Activated naive CD8-positive, alpha-beta T cell (primary cell): ENCODE measurements around the gene EXOC4.

ENCODE experiments used
- H3K27ac Mint-ChIP-seq: one replicate; pipeline ENCODE4 v1.8.0; 2021; ENCODE audit warnings: mixed read lengths
- H3K27me3 Mint-ChIP-seq: one replicate; pipeline ENCODE4 v1.8.0; 2021; ENCODE audit warnings: mixed read lengths
- H3K36me3 Mint-ChIP-seq: one replicate; pipeline ENCODE4 v1.8.0; 2021; ENCODE audit warnings: mixed read lengths
- H3K4me1 Mint-ChIP-seq: one replicate; pipeline ENCODE4 v1.8.0; 2021; ENCODE audit warnings: low read depth, mixed read lengths
- H3K4me3 Mint-ChIP-seq: one replicate; pipeline ENCODE4 v1.8.0; 2021; ENCODE audit warnings: mild to moderate bottlenecking, mixed read lengths
- H3K9me3 Mint-ChIP-seq: one replicate; pipeline ENCODE4 v1.8.0; 2021; ENCODE audit warnings: low read depth, mixed read lengths

EXOC4 gene

DNA sequence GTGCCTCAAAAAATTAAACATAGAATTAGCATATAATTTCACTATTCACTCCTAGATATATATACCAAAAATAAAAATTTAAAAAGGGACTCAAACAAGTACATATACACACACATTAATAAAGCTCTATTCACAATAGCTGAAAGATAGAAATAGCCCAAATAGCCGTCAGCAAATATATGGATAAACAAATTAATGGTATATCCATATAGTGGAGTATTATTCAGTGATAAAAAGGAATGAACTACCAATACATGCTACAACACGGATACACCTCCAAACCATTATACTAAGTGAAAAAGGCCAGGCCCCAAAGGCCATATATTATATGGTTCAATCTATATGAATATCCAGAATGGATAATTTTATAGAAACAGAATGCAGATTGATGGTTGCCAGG, 459.7 kb downstream of the EXOC4 start:
- Mint-ChIP-seq H3K4me3 (no peak overlapping the region), H3K27ac (no peak overlapping the region), H3K36me3 (peaks cover 17% of the 10 kb centered on the region), H3K27me3 (no peaks in the 10 kb centered on the region), H3K9me3 (no peaks in the 10 kb centered on the region), H3K4me1 (no peaks in the 10 kb centered on the region)

DNA sequence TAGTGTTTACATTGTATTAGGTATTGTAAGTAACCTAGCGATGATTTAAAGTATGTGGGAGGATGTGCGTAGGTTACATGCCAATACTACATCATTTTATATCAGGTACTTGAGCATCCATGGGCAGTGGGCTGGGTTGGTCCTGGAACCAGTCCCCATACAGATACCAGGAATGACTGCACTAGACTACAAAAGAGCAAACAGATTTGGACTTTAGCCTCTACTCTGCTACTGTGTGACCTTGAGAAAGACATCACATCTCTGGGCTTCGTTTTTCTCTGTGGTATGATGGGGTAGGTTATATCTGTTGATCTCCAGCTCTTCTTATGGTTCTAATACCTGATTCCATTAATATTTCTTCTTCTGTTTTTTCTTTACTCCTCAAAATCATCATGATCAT, 461.8 kb downstream of the EXOC4 start:
- no peaks in the 10 kb centered on the region for H3K27me3 Mint-ChIP-seq
- no peak overlapping the region for H3K27ac Mint-ChIP-seq
- no peaks in the 10 kb centered on the region for H3K4me1 Mint-ChIP-seq
- H3K4me3 Mint-ChIP-seq = no peak overlapping the region
- no peaks in the 10 kb centered on the region for H3K9me3 Mint-ChIP-seq
- H3K36me3 Mint-ChIP-seq = peaks cover 16% of the 10 kb centered on the region

DNA sequence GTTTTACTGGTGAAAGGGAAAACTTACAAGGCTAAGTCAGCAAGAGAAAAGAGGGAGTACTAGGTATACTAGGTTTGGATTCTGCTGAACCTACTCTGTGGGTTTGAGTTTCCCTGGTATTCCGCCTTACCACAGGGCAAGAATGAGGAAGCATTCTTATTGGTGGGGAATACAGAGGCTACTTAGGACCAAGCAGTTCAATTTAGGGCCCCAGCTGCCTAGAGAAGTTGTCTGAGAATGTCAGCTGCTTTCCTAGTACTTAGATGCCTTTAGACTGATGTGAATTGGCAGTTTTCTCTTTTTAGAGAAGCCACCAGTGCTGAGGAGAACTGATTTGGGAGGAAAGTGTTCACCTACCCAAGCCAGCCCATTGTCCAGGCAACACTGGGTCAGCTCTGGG, 465.3 kb downstream of the EXOC4 start:
- Mint-ChIP-seq H3K27ac (no peak overlapping the region), H3K4me3 (no peak overlapping the region), H3K9me3 (no peaks in the 10 kb centered on the region), H3K36me3 (peaks cover 10% of the 10 kb centered on the region), H3K27me3 (no peaks in the 10 kb centered on the region), H3K4me1 (no peaks in the 10 kb centered on the region)

DNA sequence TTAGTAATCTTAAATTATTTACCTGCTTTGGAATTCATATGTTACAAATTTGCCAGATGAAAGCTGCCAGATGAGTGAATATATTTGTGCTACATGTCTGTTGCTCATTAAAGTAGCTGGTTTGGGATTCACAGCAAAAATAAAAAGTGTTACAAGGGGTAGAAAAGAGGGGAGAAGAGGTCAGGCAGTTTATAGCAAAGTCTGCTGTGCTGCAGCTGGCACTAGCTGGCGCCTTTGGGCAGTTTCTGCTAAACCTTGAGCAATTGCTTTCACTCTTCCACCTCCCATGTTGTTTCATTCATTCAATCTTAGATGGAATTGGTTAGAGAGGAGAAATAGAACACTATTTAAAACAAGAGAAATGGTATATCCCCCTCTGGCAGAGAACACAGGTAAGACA, 470.2 kb downstream of the EXOC4 start:
- Mint-ChIP-seq H3K4me3 (no peak overlapping the region), H3K9me3 (no peaks in the 10 kb centered on the region), H3K27me3 (no peaks in the 10 kb centered on the region), H3K4me1 (no peaks in the 10 kb centered on the region), H3K36me3 (peaks cover 18% of the 10 kb centered on the region), H3K27ac (no peak overlapping the region)

DNA sequence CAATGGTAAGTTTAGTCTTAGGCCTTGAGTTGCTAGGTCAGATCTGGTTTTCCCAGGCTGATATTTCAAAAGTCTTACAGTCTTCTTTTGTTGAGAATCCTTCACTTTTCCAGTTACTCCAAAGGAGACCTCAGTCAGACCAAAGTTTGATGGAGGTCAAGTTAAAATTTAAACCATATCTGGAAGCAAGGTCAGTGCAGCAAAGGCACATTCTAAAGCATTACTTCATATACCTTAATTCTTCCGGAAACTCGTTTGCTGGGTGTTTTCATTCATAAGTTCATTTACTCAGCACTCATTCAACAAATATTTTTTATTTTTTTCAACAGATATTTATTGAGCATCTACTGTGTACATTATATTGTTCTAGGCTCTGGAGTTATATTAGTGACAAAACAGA, 471.3 kb downstream of the EXOC4 start:
- Mint-ChIP-seq H3K4me1 (no peaks in the 10 kb centered on the region), H3K27me3 (no peaks in the 10 kb centered on the region), H3K27ac (no peak overlapping the region), H3K4me3 (no peak overlapping the region), H3K36me3 (peaks cover 17% of the 10 kb centered on the region), H3K9me3 (no peaks in the 10 kb centered on the region)

DNA sequence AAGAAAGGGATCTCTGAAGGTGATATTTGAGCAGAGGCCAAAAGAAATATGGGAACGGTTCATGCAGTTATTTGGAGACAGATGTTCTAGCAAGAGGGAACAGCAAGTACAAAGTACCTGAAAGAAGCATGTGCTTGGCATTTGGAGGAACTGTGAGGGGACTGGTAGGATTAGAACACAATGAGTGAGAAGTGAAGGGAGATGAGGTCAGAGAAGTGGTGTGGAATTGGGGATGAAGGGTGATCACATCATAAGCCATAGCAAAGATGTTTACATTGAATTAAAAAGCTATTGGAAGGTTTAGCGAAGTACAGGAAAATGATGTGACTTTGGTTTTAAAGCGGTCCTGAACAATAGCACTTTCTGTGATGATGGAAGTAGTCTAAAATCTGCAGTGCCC, 471.8 kb downstream of the EXOC4 start:
- no peaks in the 10 kb centered on the region for H3K9me3 Mint-ChIP-seq
- H3K27ac Mint-ChIP-seq = no peak overlapping the region
- H3K27me3 Mint-ChIP-seq = no peaks in the 10 kb centered on the region
- H3K4me1 Mint-ChIP-seq = no peaks in the 10 kb centered on the region
- H3K4me3 Mint-ChIP-seq = no peak overlapping the region
- H3K36me3 Mint-ChIP-seq = peaks cover 17% of the 10 kb centered on the region

DNA sequence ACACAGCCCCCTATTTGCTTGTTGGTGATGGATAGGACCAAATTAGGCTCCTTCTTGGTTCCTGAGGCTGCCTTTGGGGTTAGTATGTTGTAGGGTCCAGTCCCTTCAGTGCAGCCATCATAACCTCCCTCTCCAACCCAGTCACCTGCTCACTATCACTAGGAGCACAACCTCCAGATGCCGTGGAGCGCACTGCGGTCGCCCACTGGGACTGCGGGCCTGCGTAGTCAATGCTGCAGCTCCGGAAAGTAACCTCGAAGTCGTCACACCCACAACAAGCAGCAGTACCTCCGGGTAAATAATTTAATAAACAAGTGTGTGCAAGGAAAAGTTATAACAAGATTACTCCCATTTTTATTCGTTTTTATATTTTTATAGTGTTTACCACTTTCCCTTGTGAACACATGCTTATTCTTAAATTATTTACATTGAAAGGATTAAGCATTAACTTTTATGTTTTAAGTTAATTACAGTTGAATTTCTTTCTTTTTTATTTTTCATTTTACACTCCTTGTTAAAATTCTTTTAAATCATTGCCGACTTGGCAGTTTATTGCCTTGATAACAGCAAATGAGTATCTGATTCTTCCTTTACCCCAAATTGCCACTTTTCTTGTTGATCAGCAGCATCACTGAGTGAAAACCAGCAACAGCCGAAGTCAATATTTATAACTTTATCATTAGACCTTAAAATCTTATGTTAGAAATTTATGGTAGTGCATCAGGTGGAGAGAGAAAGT, 474.8 kb downstream of the EXOC4 start:
- no peaks in the 10 kb centered on the region for H3K9me3 Mint-ChIP-seq
- H3K36me3 Mint-ChIP-seq = peaks cover 30% of the 10 kb centered on the region
- no peaks in the 10 kb centered on the region for H3K27me3 Mint-ChIP-seq
- no peak overlapping the region for H3K4me3 Mint-ChIP-seq
- no peaks in the 10 kb centered on the region for H3K4me1 Mint-ChIP-seq
- H3K27ac Mint-ChIP-seq = no peak overlapping the region

DNA sequence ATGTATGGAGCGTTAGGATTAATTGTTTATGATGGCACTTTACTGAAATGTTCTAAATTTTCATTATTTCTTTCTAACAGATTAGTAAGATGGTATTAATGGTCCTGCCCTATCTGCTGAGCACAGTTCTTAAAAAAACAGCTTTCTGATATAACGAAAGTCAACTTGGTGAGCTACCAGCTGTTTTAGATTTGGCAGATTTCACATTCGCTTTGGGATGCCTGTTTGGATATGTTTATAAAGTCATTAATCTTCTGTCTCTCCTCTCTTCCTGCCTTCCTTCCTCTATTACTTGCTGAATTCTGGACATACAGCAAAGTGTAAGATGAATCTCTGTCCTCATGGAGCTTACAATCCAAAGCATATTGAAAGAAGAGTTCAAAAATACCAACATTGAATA, 477.5 kb downstream of the EXOC4 start:
- Mint-ChIP-seq H3K27me3 (no peaks in the 10 kb centered on the region), H3K4me3 (no peak overlapping the region), H3K4me1 (no peaks in the 10 kb centered on the region), H3K9me3 (no peaks in the 10 kb centered on the region), H3K27ac (no peak overlapping the region), H3K36me3 (peaks cover 36% of the 10 kb centered on the region)

DNA sequence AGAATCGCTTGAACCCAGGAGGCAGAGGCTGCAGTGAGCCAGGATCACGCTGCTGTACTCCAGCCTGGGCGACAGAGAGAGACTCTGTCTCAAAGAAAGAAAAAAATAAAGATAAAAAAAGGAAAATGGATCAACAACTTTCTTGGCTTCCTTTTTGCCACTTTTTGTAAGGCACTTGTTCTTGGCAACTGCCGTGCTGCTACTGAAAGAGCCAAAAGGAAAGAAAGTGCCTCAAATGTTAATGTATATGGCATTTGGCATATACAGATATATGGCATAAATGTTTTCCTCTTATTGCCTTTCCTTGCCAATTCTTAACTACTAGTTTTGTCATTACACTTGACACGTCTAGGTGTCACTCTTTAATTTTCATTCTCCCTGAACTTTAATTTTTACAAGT, 480.5 kb downstream of the EXOC4 start:
- Mint-ChIP-seq H3K4me1 (no peaks in the 10 kb centered on the region), H3K9me3 (no peaks in the 10 kb centered on the region), H3K27me3 (no peaks in the 10 kb centered on the region), H3K27ac (no peak overlapping the region), H3K4me3 (no peak overlapping the region), H3K36me3 (peaks cover 31% of the 10 kb centered on the region)

DNA sequence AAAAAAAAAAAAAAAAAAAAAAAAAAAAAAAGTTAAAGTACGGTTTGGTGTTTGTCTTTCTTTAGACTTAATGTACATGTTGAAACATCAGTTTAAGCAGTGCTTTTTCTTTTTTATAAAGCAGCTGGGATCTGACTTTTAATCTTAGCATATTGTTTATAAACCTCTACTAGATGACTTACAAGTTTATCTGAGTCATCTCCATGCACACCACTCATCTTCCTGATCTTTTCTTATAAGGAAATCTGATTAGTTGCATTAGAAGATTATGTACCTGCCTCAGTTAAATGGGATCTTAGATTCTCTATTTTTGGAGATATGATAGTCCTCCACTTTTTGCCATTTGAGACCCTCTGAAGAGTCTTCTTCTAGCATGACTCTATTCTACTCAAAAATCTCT, 482.3 kb downstream of the EXOC4 start:
- Mint-ChIP-seq H3K4me1 (no peaks in the 10 kb centered on the region), H3K27me3 (no peaks in the 10 kb centered on the region), H3K36me3 (peaks cover 26% of the 10 kb centered on the region), H3K9me3 (no peaks in the 10 kb centered on the region), H3K27ac (no peak overlapping the region), H3K4me3 (no peak overlapping the region)

DNA sequence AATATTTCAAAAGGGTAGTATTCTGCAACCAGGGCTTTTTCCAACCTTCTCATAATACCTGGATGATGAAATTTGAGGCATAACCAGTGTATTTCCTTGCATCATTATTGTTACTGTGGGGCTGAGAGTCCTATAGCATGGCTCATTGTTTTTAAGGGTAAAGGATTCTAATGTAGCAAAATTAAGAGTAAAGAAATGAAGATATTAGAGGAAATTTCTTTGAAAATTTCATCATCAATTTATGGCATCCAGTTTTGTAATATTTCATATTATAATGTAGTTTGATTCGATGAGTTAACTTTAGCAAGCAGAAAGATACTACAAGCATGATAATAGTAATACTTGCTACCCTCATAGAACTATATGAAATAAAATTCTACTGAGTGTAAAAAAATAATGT, 486.9 kb downstream of the EXOC4 start:
- Mint-ChIP-seq H3K27ac (no peak overlapping the region), H3K9me3 (no peaks in the 10 kb centered on the region), H3K36me3 (peaks cover 8% of the 10 kb centered on the region), H3K4me3 (no peak overlapping the region), H3K4me1 (no peaks in the 10 kb centered on the region), H3K27me3 (no peaks in the 10 kb centered on the region)

DNA sequence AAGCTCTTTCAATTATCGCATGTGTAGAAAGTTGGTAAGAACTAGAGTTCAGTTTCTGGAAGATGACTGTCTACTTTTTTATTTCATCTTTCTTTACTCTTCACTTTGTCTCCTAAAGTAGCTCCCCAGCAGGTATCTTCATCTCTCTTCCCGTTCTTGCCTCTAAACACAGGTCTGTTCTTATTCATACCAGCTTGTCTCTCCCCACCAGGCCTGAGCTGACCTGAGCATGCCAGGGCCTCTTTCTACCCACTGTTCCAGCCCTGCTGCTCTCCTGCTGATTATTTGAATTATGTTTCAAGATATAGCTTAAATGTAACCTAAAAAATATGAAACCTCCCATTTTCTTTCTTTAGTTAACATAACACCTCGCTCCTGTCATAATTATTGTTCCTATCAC, 488.2 kb downstream of the EXOC4 start:
- Mint-ChIP-seq H3K9me3 (no peaks in the 10 kb centered on the region), H3K4me3 (no peak overlapping the region)

DNA sequence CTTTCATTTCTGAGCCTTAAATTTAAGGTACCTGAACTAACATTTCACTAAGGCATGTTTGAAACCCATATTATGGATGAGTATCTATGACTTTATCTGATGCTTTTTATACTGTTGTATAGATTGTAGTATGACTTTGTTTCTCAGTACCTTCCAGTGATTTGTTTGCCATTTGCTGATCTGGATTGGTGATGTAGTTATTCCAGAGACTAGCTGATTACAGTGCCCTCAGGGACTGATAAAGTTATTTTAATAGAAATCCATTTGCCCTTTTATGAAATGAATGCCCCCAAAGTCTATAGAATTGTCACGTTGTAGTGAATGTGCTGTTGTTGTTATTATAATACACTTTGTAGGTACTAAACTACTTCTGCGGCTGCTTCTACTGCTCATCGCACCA, 488.8 kb downstream of the EXOC4 start:
- no peaks in the 10 kb centered on the region for H3K9me3 Mint-ChIP-seq
- no peaks in the 10 kb centered on the region for H3K27me3 Mint-ChIP-seq
- no peak overlapping the region for H3K27ac Mint-ChIP-seq
- no peaks in the 10 kb centered on the region for H3K4me1 Mint-ChIP-seq
- H3K36me3 Mint-ChIP-seq = peaks cover 3% of the 10 kb centered on the region
- no peak overlapping the region for H3K4me3 Mint-ChIP-seq

More for the DNA sequence above, 488.2 kb downstream of the EXOC4 start:
- Mint-ChIP-seq H3K27ac (no peak overlapping the region), H3K27me3 (no peaks in the 10 kb centered on the region), H3K4me1 (no peaks in the 10 kb centered on the region), H3K36me3 (peaks cover 5% of the 10 kb centered on the region)

DNA sequence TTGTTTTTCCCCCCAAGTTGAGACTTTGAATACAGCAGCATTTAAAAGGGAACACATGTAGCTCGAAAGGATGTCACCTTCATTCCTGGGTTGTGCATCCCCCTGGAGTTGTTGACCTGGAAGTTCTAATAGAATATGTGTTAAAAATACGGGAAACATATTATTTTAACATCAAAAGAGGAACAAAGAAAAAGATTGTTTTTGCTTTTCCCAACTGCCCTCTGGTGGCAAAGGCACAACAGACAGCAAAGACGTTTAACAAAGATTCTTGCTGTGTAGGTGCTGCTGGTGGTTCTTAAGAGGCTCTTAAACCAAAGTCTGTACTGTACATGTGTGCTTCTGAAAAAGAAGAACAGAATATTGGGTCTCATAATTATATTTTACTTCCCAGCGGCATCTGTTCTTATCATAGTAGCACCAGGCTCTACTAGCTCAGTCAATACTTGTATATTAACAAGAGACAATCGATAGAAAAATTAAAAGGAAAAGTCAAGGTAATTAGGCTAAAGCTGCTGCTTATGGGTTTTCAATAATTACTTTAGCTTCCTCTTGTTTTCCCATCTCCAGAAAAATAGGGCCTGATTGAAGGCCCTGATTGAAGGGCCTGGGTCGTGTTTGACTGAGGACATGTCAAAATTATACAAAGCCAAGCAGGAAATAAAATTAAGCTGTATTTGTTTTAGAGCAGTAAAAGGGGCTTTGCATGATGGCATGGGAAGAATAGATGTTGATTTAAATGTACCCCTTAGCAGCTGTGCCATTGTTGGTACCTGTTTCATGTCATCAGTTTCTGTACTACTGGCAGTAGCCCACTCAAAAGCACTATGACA, 490.0 kb downstream of the EXOC4 start:
- H3K36me3 Mint-ChIP-seq = peaks cover 5% of the 10 kb centered on the region
- no peaks in the 10 kb centered on the region for H3K4me1 Mint-ChIP-seq
- no peaks in the 10 kb centered on the region for H3K27me3 Mint-ChIP-seq
- no peak overlapping the region for H3K4me3 Mint-ChIP-seq
- no peaks in the 10 kb centered on the region for H3K9me3 Mint-ChIP-seq
- H3K27ac Mint-ChIP-seq = no peak overlapping the region

DNA sequence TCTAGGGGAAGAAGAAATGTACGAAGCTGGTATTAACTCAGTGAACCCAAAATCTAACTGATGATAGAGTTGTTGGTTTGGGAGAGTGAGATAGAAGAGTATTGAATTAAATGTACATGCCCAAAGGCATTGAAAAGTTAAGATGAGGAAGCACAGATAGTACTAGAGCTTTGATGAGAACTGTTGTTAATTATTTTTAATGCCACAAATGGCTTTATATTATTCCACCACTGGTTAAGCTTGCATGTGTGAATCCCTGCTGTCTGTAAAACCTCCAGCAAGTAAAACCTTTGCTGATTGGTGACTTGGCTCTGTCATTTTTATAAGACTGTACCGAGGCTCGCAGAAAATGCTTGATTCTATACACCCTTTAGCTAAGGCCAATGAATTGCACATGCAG, 491.6 kb downstream of the EXOC4 start:
- Mint-ChIP-seq H3K4me1 (no peaks in the 10 kb centered on the region), H3K27ac (no peak overlapping the region), H3K9me3 (no peaks in the 10 kb centered on the region), H3K36me3 (peaks cover 6% of the 10 kb centered on the region), H3K27me3 (no peaks in the 10 kb centered on the region), H3K4me3 (no peak overlapping the region)

DNA sequence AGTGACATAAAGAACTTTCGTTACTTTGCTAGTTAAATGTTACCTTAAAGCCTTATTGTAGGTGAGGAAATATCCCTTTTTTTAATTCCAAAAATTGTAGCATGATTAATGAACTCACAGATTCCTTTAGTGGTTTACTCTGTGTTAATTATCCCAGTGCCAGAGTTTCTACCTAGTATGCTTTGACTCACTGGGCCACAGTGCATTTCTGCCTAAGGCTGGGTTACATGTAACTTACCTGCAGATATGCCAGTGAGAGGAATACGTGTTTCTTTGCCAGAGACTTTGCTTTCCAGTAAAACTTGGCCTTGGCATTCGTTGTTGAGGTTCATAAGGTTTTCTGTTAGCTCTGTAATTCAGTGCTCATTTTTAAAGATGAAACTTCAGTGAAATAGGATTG, 493.4 kb downstream of the EXOC4 start:
- Mint-ChIP-seq H3K9me3 (no peaks in the 10 kb centered on the region), H3K4me3 (no peak overlapping the region), H3K27ac (no peak overlapping the region), H3K4me1 (no peaks in the 10 kb centered on the region), H3K27me3 (no peaks in the 10 kb centered on the region), H3K36me3 (peaks cover 6% of the 10 kb centered on the region)
